NCI-H2107 (cell line): ENCODE data around the gene RNF19B.
"Not testable (repeated sequence)": the region's sequence is repeated elsewhere in the genome, so short reads cannot be mapped to it uniquely, and the experiment has no call there.

Source experiments
- DNase-seq: peaks from one replicate; lab custom pipeline; 2025; lab: John Stamatoyannopoulos, UW

RNF19B gene

GRCh38 chr1:32992489-32993323, 28.1 kb upstream of the RNF19B start:
- peak; percentile 30 for DNase-seq

GRCh38 chr1:32991819-32992488, 27.3 kb upstream of the RNF19B start:
- DNase-seq, result no peak

GRCh38 chr1:32991386-32991785, 26.8 kb upstream of the RNF19B start:
- DNase-seq, result no peak

GRCh38 chr1:32990887-32991286, 26.3 kb upstream of the RNF19B start:
- no peak for DNase-seq

GRCh38 chr1:32989160-32990050, 24.8 kb upstream of the RNF19B start:
- no peak for DNase-seq

- DNase-seq, result no peak
These were observed 24.1 kb upstream of the RNF19B start for GRCh38 chr1:32988665-32989064.

- DNase-seq, result no peak
These were observed 20.6 kb upstream of the RNF19B start for GRCh38 chr1:32985226-32985625.

- no peak for DNase-seq
These were observed 20.0 kb upstream of the RNF19B start for GRCh38 chr1:32984455-32985171.

- DNase-seq, result no peak
These were observed 19.5 kb upstream of the RNF19B start for GRCh38 chr1:32984090-32984454.

GRCh38 chr1:32983020-32983419, 18.4 kb upstream of the RNF19B start:
- no peak for DNase-seq

- DNase-seq, result no peak
These were observed 16.6 kb upstream of the RNF19B start for GRCh38 chr1:32981003-32981901.

- DNase-seq, result no peak
These were observed 15.5 kb upstream of the RNF19B start for GRCh38 chr1:32980080-32980479.

- DNase-seq, result no peak
These were observed 14.2 kb upstream of the RNF19B start for GRCh38 chr1:32978854-32979253.

- no peak for DNase-seq
These were observed 13.0 kb upstream of the RNF19B start for GRCh38 chr1:32977546-32978087.

- DNase-seq, result not testable (repeated sequence)
These were observed 10.4 kb upstream of the RNF19B start for GRCh38 chr1:32975055-32975454.

GRCh38 chr1:32973458-32973857, 8.8 kb upstream of the RNF19B start:
- not testable (repeated sequence) for DNase-seq

GRCh38 chr1:32972814-32973428, 8.3 kb upstream of the RNF19B start:
- peak; percentile 90 for DNase-seq

- no peak for DNase-seq
These were observed 7.0 kb upstream of the RNF19B start for GRCh38 chr1:32971576-32971975.

GRCh38 chr1:32971156-32971555, 6.5 kb upstream of the RNF19B start:
- no peak for DNase-seq

- no peak for DNase-seq
These were observed 5.0 kb upstream of the RNF19B start for GRCh38 chr1:32969566-32969965.
